HG03354 (cell line): ENCODE results near the gene DDN.

ENCODE experiments used
- ATAC-seq: cut with Tn5 transposase; IDR thresholded peaks from one replicate; pipeline ENCODE4 v1.9.1; 2021; ENCODE audit warnings: mild to moderate bottlenecking; ENCODE audit not compliant: unreplicated experiment, poor library complexity, severe bottlenecking

DDN gene

GRCh38 chr12:49018261-49019119, 19.3 kb upstream of the DDN start, which contains the start of gene PRKAG1:
PRKAG1 (minus strand) TSS chr12:49018776; CDS start chr12:49018740, 36 bp downstream.
- peak; percentile 91 for ATAC-seq

- peak; percentile 15 for ATAC-seq
Measured at GRCh38 chr12:49017891-49018260, 18.7 kb upstream of the DDN start.

GRCh38 chr12:49015196-49015595, 16.0 kb upstream of the DDN start:
- no peak for ATAC-seq

GRCh38 chr12:49014547-49014946, 15.4 kb upstream of the DDN start:
- ATAC-seq: no peak

GRCh38 chr12:49013428-49013827, 14.3 kb upstream of the DDN start:
- ATAC-seq: no peak

- no peak for ATAC-seq
Measured at GRCh38 chr12:49012739-49013138, 13.6 kb upstream of the DDN start.

GRCh38 chr12:49010092-49010668, 11.0 kb upstream of the DDN start:
- ATAC-seq: no peak

- no peak for ATAC-seq
Measured at GRCh38 chr12:49008943-49009342, 9.8 kb upstream of the DDN start.

- no peak for ATAC-seq
Measured at GRCh38 chr12:49000346-49000745, 1.2 kb upstream of the DDN start.

GRCh38 chr12:48998497-48999353, 450 bp downstream of the DDN start:
- peak; percentile 20 for ATAC-seq

- ATAC-seq: peak; percentile 37
Measured at GRCh38 chr12:48997719-48998496, 1.3 kb downstream of the DDN start.

- ATAC-seq: no peak
Measured at GRCh38 chr12:48996794-48997718, 2.1 kb downstream of the DDN start.

- peak; percentile 32 for ATAC-seq
Measured at GRCh38 chr12:48995086-48995879, 3.9 kb downstream of the DDN start.

GRCh38 chr12:48994224-48995085, 4.7 kb downstream of the DDN start:
- no peak for ATAC-seq

GRCh38 chr12:48993787-48994186, 5.4 kb downstream of the DDN start:
- ATAC-seq: no peak

- no peak for ATAC-seq
Measured at GRCh38 chr12:48991247-48992050, 7.7 kb downstream of the DDN start.
